ENCODE data around the gene FOXN3.

FOXN3 gene

DNA sequence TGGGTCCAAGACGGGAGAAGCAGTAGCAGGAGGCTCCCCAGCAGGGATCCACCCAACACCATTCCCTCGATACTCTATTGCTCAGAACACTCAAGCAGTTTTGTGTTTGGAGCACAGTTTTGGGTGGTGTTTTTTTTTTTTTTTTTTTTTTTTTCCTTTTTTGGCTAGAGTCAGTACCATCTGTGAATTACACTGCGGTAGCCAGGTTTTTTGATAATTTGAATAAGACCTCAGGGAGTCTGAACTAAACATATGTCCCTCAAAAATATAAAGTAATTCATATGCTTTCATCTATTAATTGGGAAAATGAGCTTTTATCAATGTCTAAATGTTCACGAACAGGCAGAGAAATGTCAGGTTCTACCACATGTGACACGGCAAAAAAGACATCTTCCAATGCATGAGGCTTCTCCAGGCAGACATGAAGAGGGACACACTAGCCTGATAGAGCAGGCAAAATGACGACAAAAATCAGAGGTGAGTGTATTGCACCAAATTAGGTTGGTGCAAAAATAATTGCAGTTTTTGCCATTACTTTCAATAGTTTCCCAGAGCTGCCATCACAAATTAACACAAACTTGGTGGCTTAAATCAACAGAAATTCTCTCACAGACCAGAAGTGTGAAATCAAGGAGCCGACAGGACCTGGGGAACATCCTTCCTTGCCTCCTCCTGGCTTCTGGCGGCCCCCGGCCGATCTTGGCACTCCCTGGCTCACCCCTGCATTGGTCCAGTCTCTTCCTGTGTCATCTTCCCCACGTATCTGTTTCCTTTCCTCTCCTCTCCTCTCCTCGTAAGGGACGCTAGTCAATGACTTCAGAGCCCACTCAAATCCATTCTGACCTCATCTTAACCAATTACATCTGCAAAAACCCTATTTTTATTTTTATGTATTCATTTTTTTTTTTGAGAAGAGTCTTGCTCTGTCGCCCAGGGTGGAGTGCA lies 33.9 kb downstream of the FOXN3 start:
- no peak for DNase-seq

DNA sequence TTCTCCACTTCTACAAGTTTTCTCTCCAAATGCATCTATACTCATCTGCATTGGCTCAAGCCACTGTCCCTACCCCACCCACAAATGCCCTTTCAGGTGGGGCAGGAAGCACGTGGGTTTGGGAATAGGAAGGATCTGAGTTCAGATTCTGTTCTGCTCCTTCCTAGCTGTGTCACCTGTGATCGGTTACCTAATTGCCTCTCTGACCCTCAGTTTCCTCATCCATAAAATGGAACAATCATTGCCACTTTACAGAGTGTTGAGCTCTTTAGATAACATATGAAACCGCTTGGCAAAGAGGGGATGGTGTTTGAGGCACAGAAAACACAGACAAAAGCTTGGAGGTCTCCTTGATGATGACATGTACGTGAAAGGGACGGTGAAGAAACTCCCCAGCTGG lies 34.5 kb downstream of the FOXN3 start:
- DNase-seq, result no peak

GRCh38 chr14:89379891-89380820 lies 36.9 kb downstream of the FOXN3 start:
- DNase-seq, result no peak

DNA sequence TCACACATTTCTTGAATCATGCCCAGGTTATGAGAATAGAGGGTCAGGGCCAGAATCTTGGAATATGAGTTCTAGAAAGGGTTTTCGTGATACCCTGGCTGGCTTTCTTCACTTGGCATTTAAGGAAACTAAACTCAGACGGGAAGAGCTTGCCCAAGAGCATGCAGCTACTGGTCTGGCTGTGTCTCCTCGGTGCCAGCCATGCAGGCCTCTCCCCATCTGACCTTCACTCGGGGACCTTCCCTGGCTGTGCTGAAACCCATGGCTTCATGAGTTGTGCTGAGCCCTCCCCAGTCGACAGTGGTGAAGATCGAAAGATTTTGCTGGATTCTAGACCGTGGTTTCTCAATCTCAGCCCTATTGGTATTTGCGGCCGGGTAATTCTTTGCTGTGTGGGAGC lies 38.0 kb downstream of the FOXN3 start:
- no peak for DNase-seq

- DNase-seq, result peak; percentile 50
Observed at GRCh38 chr14:89378119-89378518, 38.9 kb downstream of the FOXN3 start.

DNA sequence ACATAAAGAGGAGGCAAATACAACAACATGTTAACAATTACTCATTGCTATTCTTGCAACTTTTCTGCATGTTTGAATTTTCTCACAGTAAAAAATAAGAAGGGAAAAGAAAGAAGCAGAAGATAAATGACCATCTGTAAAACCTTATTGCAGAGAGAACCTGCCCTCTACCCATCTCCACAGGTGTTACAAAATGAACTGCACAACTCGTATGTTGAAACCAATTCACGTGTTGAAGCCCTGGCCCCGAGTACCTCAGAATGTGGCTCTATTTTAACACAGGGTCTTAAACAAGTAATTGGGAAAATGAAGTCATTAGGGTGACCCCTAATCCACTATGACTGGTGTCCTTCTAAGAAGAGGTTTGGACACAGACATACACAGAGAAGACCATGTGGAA lies 39.5 kb downstream of the FOXN3 start:
- DNase-seq, result no peak

DNA sequence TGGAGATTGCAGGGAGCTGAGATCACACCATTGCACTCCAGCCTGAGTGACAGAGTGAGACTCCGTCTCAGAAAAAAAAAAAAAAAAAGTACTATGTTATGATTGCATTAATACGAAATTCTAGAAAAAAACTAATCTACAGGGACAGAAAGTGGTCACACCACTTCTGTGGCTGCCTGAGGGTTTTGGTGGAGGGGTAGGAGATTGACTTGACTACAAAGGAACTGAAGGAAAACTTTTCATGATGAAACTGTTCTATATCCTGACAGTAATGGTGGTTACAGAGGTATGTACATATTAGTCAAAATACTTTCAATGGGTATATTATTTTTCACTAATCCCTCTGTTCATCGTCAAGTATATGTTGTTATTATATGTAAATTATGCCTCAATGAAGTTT lies 42.1 kb downstream of the FOXN3 start:
- no peak for DNase-seq

DNA sequence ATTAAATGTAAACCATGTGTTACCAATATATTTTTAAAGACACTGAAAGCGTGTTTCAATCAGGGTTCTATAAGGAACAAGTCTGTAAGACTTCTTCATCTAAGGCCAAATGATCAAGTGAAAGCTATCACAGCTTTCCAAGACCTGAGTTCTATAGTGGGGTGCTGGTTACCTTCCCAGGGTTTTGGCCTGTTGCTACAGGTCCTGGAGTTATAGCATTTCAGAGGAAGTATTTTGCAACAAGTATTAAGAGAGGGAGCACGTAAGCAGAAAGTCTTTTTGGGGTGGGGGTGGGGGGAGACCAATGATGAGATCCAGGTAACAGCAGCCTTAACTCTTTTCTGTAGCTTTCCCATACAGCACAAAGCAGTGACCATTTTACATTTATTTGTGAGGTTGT lies 43.8 kb downstream of the FOXN3 start:
- no peak for DNase-seq

DNA sequence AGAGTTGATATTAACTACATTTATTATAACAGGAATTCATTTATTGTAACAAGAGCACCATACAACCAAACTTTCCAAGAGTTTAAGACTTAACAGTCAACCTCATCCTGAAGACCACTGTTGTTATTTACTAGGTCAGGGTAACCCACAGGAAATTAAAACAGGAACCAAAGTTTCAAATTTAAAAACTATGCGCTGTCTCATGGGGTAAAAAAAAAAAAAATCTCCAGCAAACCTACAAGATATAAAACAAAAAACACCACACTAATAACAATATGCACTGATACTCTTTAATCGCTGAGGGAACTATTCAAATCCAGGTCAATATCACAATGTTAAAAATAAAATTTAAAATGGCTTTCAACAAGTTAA lies 44.5 kb downstream of the FOXN3 start:
- DNase-seq, result no peak

- no peak for DNase-seq
Observed at GRCh38 chr14:89371585-89372511, 45.2 kb downstream of the FOXN3 start.

DNA sequence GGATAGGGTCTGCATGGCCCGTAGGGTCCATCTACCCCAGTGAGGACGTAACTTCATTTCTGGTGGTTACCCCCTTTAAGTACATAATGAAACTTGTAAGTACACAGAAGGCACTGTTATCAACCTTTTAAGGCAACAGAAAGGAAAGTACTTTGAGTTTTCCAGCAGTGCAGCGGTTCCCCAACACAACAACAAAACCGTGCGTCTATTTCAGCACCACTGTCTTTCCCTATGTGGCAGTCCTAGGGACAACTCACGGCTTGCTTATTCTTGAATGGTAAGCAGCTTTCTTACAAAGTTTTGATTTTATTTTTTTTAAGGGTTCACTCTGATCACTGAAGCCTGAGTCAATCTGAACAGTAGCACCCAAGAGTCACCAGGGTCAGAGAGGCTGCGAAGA lies 46.3 kb downstream of the FOXN3 start:
- no peak for DNase-seq

- no peak for DNase-seq
Observed at GRCh38 chr14:89370381-89370780, 46.7 kb downstream of the FOXN3 start.

DNA sequence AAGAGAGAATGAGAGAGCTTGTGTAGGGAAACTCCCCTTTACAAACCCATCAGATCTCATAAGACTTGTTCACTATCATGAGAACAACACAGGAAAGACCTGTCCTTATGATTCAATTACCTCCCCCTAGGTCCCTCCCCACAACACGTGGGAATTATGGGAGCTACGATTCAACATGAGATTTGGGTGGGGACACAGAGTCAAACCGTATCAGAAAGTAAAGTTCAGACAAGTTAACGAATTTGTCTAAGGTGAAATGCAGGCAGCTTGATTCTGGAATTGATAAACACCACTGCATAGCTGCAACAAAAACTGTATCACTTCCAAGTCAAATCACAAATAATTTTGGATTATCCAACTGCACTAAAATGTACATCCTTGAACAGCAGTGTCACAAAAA lies 47.4 kb downstream of the FOXN3 start:
- no peak for DNase-seq

GRCh38 chr14:89368490-89369477 lies 48.2 kb downstream of the FOXN3 start:
- DNase-seq, result no peak

DNA sequence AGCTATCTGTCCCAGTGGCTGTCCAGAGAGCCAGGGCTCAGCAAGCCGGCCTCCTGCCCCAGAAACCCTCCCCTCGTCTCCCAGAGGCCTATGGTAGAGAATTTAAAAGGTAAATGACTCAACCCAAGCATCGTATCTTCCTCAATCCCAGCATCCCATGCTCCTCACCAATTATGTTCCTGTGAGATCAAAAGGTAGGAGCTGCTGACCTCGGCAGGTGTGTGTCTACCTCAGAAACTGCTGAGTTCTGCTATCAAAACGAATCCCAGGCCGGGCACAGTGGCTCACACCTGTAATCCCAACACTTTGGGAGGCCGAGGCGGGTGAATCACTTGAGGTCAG lies 49.3 kb downstream of the FOXN3 start:
- DNase-seq, result no peak

DNA sequence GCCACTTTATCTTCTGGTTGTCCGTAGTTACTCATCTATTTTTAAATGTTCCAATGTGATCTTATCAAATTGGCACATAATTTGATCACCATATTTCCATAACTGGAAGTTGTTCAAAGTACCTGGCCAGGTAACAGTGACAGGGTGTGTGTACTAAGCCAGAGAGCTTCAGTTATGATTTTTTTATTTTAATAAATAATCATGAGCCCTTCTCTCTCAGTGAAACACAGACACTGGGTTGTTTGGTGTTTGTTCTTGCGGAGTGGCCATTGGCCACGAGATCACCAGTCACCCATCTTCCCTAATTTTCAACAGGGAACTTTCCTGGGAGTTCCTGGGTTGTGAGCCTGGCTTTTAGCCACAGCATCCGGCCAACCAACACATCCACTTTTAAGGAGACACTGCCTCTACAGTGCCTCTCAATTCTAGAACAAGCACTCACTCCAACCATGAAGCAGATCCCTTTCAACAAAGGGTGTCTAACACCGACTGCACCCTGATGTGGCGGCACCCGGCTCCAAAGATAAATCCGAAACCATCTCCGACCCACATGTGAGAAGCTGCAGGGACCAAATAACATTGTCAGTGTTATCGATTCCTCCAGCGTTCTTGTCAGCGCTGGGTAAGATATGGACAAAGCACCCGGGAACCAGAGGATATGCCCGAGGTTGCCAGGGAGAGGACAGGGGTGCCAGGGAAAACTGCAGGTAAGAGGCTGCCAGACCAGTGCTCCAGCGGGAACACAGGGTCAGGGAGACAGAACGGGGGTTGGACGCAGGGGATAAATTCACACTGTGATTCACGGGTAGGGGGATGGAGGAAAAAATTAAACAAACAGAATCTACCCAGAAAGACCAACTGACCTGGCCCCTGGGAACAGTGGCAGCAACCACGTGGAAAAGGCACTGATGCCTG lies 49.9 kb downstream of the FOXN3 start:
- DNase-seq, result no peak

DNA sequence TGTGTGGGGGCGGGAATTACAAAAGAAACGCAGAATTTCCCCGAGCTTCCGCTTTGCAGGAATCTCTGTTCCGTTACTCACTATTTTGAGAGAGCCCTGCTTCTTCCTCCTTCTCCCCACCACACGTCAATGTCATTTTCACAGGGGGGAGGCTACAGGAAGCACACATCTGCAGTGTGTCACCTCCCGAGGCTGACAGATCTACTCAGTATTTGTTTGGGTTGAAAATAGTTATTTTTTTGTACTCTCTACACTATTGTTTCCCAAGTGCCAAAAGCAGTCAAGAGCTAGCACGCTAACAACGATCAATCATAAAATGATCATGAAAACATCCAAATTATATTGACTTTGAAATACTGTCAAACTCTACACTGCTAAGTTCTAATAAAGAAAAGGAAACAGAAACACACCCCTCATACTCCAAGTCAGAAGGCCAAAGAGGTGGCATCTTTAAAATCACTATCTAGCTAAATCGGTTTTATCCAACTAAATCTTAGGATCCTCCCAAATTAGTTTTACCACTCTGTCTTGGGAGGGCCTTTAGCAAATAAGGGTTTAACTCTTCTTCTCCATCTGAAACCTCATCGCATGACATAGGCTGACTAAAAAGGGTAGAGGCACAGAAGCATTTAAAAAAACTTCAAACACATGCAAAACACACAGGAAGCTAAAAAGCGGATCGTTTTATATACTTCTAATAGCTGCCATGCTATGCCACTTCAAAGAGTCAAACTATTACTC lies 51.8 kb downstream of the FOXN3 start:
- no peak for DNase-seq

DNA sequence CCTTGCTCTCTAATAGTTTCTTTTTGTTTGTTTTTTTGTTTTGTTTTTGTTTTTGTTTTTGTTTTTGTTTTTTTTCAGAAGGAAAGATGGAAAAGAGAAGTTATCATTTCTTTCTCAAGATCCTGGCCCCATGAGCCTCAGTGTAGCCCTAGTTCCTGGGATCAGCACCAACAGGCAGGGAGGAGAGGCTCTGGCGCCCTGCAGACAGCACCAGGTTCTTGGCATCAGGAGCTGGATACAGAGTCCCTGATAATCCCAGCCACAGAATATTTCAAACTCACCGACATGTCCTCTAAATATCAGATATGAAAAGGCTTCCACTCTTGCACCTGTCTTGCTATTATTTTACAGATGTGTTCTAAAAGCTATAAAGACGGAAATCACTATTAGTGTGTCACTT lies 52.7 kb downstream of the FOXN3 start:
- no peak for DNase-seq

- no peak for DNase-seq
Observed at GRCh38 chr14:89360277-89360676, 56.8 kb downstream of the FOXN3 start.

Measured in kidney glomerular epithelial cell (primary cell).